ENCODE measurements around the gene TNNT2. TPM values are rescaled to one million over a fixed set of nuclear protein-coding genes. Genes with fewer than 3 reads are reported as not detected.

TNNT2 gene
- total RNA-seq, 1 experiment from 2014 or later: not detected

DNA sequence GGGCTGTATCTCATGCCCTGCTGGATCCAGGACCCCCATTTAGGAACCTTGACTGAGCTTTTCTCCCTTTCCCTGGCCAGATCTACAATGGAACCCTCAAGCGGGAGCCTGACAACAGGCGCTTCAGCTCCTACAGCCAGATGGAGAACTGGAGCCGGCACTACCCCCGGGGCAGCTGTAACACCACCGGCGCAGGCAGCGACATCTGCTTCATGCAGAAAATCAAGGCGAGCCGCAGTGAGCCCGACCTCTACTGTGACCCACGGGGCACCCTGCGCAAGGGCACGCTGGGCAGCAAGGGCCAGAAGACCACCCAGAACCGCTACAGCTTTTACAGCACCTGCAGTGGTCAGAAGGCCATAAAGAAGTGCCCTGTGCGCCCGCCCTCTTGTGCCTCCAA is 64.4 kb downstream of the TNNT2 start:
- no peaks in the 10 kb centered on the region for H3K9me3 ChIP-seq (ENCODE audit: control insufficient read depth, insufficient read depth, low read depth, low read length)
- in situ Hi-C loops (cut with HindIII; ENCODE audit: low pct_unique_long_range_greater_than_20kb, low sequenced_read_pairs): no loop called here
- H3K27ac ChIP-seq (ENCODE audit: low read length): no peak overlapping the region
- TF ChIP-seq SIN3A (IDR thresholded peaks at IDR 0.05; ENCODE audit: borderline replicate concordance, insufficient read depth, low read depth, low read length): no peak
- TF ChIP-seq POLR2AphosphoS5 (IDR thresholded peaks at IDR 0.05; ENCODE audit: low read depth, low read length): no peak
- TF ChIP-seq, protein P1, sequence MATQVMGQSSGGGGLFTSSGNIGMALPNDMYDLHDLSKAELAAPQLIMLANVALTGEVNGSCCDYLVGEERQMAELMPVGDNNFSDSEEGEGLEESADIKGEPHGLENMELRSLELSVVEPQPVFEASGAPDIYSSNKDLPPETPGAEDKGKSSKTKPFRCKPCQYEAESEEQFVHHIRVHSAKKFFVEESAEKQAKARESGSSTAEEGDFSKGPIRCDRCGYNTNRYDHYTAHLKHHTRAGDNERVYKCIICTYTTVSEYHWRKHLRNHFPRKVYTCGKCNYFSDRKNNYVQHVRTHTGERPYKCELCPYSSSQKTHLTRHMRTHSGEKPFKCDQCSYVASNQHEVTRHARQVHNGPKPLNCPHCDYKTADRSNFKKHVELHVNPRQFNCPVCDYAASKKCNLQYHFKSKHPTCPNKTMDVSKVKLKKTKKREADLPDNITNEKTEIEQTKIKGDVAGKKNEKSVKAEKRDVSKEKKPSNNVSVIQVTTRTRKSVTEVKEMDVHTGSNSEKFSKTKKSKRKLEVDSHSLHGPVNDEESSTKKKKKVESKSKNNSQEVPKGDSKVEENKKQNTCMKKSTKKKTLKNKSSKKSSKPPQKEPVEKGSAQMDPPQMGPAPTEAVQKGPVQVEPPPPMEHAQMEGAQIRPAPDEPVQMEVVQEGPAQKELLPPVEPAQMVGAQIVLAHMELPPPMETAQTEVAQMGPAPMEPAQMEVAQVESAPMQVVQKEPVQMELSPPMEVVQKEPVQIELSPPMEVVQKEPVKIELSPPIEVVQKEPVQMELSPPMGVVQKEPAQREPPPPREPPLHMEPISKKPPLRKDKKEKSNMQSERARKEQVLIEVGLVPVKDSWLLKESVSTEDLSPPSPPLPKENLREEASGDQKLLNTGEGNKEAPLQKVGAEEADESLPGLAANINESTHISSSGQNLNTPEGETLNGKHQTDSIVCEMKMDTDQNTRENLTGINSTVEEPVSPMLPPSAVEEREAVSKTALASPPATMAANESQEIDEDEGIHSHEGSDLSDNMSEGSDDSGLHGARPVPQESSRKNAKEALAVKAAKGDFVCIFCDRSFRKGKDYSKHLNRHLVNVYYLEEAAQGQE (IDR thresholded peaks at IDR 0.05; ENCODE audit: insufficient read depth in 1 of 2, low read depth in 2 of 2, low read length in 1 of 2): no peak
- TF ChIP-seq, protein P2, sequence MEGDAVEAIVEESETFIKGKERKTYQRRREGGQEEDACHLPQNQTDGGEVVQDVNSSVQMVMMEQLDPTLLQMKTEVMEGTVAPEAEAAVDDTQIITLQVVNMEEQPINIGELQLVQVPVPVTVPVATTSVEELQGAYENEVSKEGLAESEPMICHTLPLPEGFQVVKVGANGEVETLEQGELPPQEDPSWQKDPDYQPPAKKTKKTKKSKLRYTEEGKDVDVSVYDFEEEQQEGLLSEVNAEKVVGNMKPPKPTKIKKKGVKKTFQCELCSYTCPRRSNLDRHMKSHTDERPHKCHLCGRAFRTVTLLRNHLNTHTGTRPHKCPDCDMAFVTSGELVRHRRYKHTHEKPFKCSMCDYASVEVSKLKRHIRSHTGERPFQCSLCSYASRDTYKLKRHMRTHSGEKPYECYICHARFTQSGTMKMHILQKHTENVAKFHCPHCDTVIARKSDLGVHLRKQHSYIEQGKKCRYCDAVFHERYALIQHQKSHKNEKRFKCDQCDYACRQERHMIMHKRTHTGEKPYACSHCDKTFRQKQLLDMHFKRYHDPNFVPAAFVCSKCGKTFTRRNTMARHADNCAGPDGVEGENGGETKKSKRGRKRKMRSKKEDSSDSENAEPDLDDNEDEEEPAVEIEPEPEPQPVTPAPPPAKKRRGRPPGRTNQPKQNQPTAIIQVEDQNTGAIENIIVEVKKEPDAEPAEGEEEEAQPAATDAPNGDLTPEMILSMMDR (IDR thresholded peaks at IDR 0.05): no peak
- TF ChIP-seq TCF7L2 (IDR thresholded peaks at IDR 0.05; ENCODE audit: low read depth, low read length): no peak
- no TSS peak for BruUV-seq (replicated peaks)
- CTCF ChIA-PET: no interaction called here
- no peak overlapping the region for H3K4me3 ChIP-seq (ENCODE audit: low read depth in 2 of 2, low read length in 2 of 2)
- H3K27me3 ChIP-seq (ENCODE audit: control insufficient read depth, insufficient read depth, low read length): peaks cover 22% of the 10 kb centered on the region; the same call in 1 of the 2 replicates
- no peaks in the 10 kb centered on the region for H3K36me3 ChIP-seq (ENCODE audit: control insufficient read depth, insufficient read depth, low read length)
- POLR2A ChIA-PET: no interaction called here
- DNase-seq (ENCODE audit: low read depth, low spot score) (no peak), ATAC-seq (no peak)
- no peaks in the 10 kb centered on the region for H3K4me1 ChIP-seq (ENCODE audit: control insufficient read depth, insufficient read depth, low read length)
- intact Hi-C loops (cut with micrococcal nuclease; ENCODE audit: unreplicated experiment): no loop called here

DNA sequence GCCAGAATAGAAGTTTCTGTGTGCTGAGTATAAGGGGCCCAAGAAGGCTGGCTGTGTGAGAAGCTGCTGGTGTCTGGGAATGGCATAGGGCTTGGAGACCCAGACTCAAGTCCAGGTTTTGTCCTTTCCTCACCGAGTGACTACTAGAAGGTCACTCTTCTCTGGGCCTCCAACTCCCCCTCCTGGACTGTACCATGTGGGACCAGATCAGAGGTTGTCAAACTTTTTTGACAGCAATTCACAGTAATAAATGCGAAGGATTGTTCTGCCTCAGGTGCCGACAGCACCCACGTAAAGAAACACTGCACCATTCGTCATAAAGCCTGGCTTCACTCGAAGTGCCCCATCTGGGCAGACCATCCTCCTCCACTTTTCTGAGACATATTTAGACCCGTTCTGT is 65.2 kb downstream of the TNNT2 start:
- ChIA-PET POLR2A (no interaction called here), CTCF (no interaction called here)
- H3K27ac ChIP-seq (ENCODE audit: low read length): no peak overlapping the region
- TF ChIP-seq POLR2AphosphoS5 (IDR thresholded peaks at IDR 0.05; ENCODE audit: low read depth, low read length) (no peak), TCF7L2 (IDR thresholded peaks at IDR 0.05; ENCODE audit: low read depth, low read length) (no peak)
- no TSS peak for BruUV-seq (replicated peaks)
- H3K4me3 ChIP-seq (ENCODE audit: low read depth in 2 of 2, low read length in 2 of 2): no peak overlapping the region
- H3K9me3 ChIP-seq (ENCODE audit: control insufficient read depth, insufficient read depth, low read depth, low read length): no peaks in the 10 kb centered on the region
- H3K27me3 ChIP-seq (ENCODE audit: control insufficient read depth, insufficient read depth, low read length): peaks cover 23% of the 10 kb centered on the region; the same call in 1 of the 2 replicates
- in situ Hi-C loops (cut with HindIII; ENCODE audit: low pct_unique_long_range_greater_than_20kb, low sequenced_read_pairs): no loop called here
- ATAC-seq (no peak), DNase-seq (ENCODE audit: low read depth, low spot score) (no peak)
- H3K4me1 ChIP-seq (ENCODE audit: control insufficient read depth, insufficient read depth, low read length): no peaks in the 10 kb centered on the region
- intact Hi-C loops (cut with micrococcal nuclease; ENCODE audit: unreplicated experiment): no loop called here
- H3K36me3 ChIP-seq (ENCODE audit: control insufficient read depth, insufficient read depth, low read length): no peaks in the 10 kb centered on the region

DNA sequence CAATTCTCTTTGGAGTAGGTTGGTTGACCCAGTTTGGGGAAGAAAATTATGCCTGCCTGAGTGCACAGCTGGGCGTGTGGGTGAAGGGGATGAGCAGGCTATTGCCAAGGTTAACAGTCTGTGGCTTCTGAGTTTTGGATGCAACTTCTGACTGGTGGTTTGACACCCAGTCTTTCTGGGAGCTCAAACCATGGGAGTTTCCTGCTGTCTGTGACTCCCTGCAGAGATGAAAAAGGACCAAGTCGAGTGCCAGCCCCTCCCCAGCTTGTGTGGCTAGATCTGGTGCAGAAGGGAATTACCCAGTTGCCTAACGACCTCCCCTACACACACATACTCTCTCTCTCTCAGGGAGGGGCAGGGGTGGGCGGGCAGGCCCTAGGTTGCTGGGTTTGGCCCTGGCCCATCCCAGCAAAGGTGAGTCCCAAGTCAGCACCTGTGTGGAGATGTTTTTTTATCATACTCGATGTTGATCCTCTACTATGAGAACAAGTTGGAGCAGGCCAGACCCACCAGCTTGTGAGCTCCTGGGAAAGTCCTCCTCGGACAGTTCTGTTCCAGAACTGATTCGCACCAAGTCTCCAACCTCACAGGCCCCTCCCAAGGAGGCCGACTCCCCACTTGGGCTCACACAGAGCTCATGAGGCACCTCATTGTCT is 66.0 kb downstream of the TNNT2 start:
- no TSS peak for BruUV-seq (replicated peaks)
- Histone ChIP-seq H3K27me3 (ENCODE audit: control insufficient read depth, insufficient read depth, low read length) (peaks cover 23% of the 10 kb centered on the region; the same call in 1 of the 2 replicates), H3K27ac (ENCODE audit: low read length) (no peak overlapping the region), H3K4me1 (ENCODE audit: control insufficient read depth, insufficient read depth, low read length) (no peaks in the 10 kb centered on the region), H3K4me3 (ENCODE audit: low read depth in 2 of 2, low read length in 2 of 2) (no peak overlapping the region), H3K36me3 (ENCODE audit: control insufficient read depth, insufficient read depth, low read length) (no peaks in the 10 kb centered on the region), H3K9me3 (ENCODE audit: control insufficient read depth, insufficient read depth, low read depth, low read length) (no peaks in the 10 kb centered on the region)
- CTCF ChIA-PET: no interaction called here
- DNase-seq (ENCODE audit: low read depth, low spot score) (no peak), ATAC-seq (no peak)
- in situ Hi-C loops (cut with HindIII; ENCODE audit: low pct_unique_long_range_greater_than_20kb, low sequenced_read_pairs): no loop called here
- TF ChIP-seq POLR2AphosphoS5 (IDR thresholded peaks at IDR 0.05; ENCODE audit: low read depth, low read length) (no peak), SIN3A (IDR thresholded peaks at IDR 0.05; ENCODE audit: borderline replicate concordance, insufficient read depth, low read depth, low read length) (no peak), TCF7L2 (IDR thresholded peaks at IDR 0.05; ENCODE audit: low read depth, low read length) (no peak)
- TF ChIP-seq, protein P1 (IDR thresholded peaks at IDR 0.05; ENCODE audit: insufficient read depth in 1 of 2, low read depth in 2 of 2, low read length in 1 of 2): no peak
- TF ChIP-seq, protein P2 (IDR thresholded peaks at IDR 0.05): no peak
- intact Hi-C loops (cut with micrococcal nuclease; ENCODE audit: unreplicated experiment): no loop called here
- POLR2A ChIA-PET: no interaction called here

Data from Panc1 (cell line).